Activated CD4-positive, alpha-beta T cell treated with anti-CD3 and anti-CD28 coated beads, Interleukin-2, Interleukin-6, amounts not matched to agents 100 ng/mL and 50 ng/mL, durations not matched to agents 16 hours and 8 hours (primary cell): Measurements from ENCODE around the gene AKAP5.
A peak's percentile ranks its signal among the peaks of the same experiment; 100 is the strongest.

Experiments used
- DNase-seq: peaks from one replicate; pipeline ENCODE4 v3.0.0-alpha.2; 2020

Gene AKAP5

GRCh38 chr14:64465191-64465822, at the start of gene AKAP5:
Gene AKAP5, plus strand, starts transcription at chr14:64465499. Its CDS starts 2,896 bp downstream, at chr14:64468395.
- peak; percentile 67 for DNase-seq

GRCh38 chr14:64416348-64416932, 48.9 kb upstream of the AKAP5 start:
- no peak for DNase-seq

- no peak for DNase-seq
Measured at GRCh38 chr14:64417055-64417770, 48.1 kb upstream of the AKAP5 start.

- no peak for DNase-seq
Measured at GRCh38 chr14:64417771-64418125, 47.6 kb upstream of the AKAP5 start.

GRCh38 chr14:64419003-64419402, 46.3 kb upstream of the AKAP5 start:
- DNase-seq: no peak

GRCh38 chr14:64421166-64421565, 44.1 kb upstream of the AKAP5 start:
- no peak for DNase-seq

GRCh38 chr14:64422005-64422404, 43.3 kb upstream of the AKAP5 start:
- DNase-seq: no peak

GRCh38 chr14:64422756-64423155, 42.5 kb upstream of the AKAP5 start:
- DNase-seq: peak; percentile 64

- no peak for DNase-seq
Measured at GRCh38 chr14:64423987-64424386, 41.3 kb upstream of the AKAP5 start.

GRCh38 chr14:64434528-64434927, 30.8 kb upstream of the AKAP5 start:
- no peak for DNase-seq

- peak; percentile 21 for DNase-seq
Measured at GRCh38 chr14:64438181-64438841, 27.0 kb upstream of the AKAP5 start.

GRCh38 chr14:64439141-64439540, 26.2 kb upstream of the AKAP5 start:
- DNase-seq: no peak

- no peak for DNase-seq
Measured at GRCh38 chr14:64440494-64440893, 24.8 kb upstream of the AKAP5 start.

- DNase-seq: no peak
Measured at GRCh38 chr14:64442300-64442988, 22.9 kb upstream of the AKAP5 start.

GRCh38 chr14:64444140-64444539, 21.2 kb upstream of the AKAP5 start:
- no peak for DNase-seq

GRCh38 chr14:64444984-64445845, 20.1 kb upstream of the AKAP5 start:
- DNase-seq: peak; percentile 79

- no peak for DNase-seq
Measured at GRCh38 chr14:64447876-64448670, 17.2 kb upstream of the AKAP5 start.

- DNase-seq: no peak
Measured at GRCh38 chr14:64450255-64450654, 15.0 kb upstream of the AKAP5 start.

GRCh38 chr14:64454671-64455070, 10.6 kb upstream of the AKAP5 start:
- DNase-seq: no peak

GRCh38 chr14:64459405-64460136, 5.7 kb upstream of the AKAP5 start:
- DNase-seq: no peak

GRCh38 chr14:64461221-64461620, 4.1 kb upstream of the AKAP5 start:
- no peak for DNase-seq
